Activated CD4-positive, CD25-positive, alpha-beta regulatory T cell treated with anti-CD3 and anti-CD28 coated beads, Interleukin-2, amount 50 U/mL, for 16 hours (primary cell): ENCODE results near the gene ZAP70.

Experiments used
- DNase-seq: peaks from one replicate; pipeline ENCODE4 v3.0.0-alpha.2; 2020; ENCODE audit warnings: low read depth, low spot score

The ZAP70 gene

GRCh38 chr2:97751752-97752151 lies 38.4 kb downstream of the ZAP70 start:
- DNase-seq, result no peak

GRCh38 chr2:97752342-97753334 lies 39.3 kb downstream of the ZAP70 start:
- no peak for DNase-seq

GRCh38 chr2:97754690-97755346 lies 41.4 kb downstream of the ZAP70 start:
- no peak for DNase-seq

GRCh38 chr2:97755491-97755890 lies 42.1 kb downstream of the ZAP70 start:
- DNase-seq, result no peak

- no peak for DNase-seq
Observed at GRCh38 chr2:97757062-97757461, 43.7 kb downstream of the ZAP70 start.

- no peak for DNase-seq
Observed at GRCh38 chr2:97758131-97758705, 44.8 kb downstream of the ZAP70 start.

GRCh38 chr2:97759727-97760407 lies 46.5 kb downstream of the ZAP70 start:
- no peak for DNase-seq

- DNase-seq, result no peak
Observed at GRCh38 chr2:97760480-97761049, 47.2 kb downstream of the ZAP70 start.

GRCh38 chr2:97761192-97761591 lies 47.8 kb downstream of the ZAP70 start:
- DNase-seq, result no peak

- no peak for DNase-seq
Observed at GRCh38 chr2:97763176-97763845, 49.9 kb downstream of the ZAP70 start.

GRCh38 chr2:97764559-97765263 lies 51.3 kb downstream of the ZAP70 start:
- no peak for DNase-seq

GRCh38 chr2:97765933-97766332 lies 52.6 kb downstream of the ZAP70 start:
- no peak for DNase-seq

- DNase-seq, result no peak
Observed at GRCh38 chr2:97766567-97766966, 53.2 kb downstream of the ZAP70 start.

GRCh38 chr2:97769308-97769707 lies 55.9 kb downstream of the ZAP70 start:
- no peak for DNase-seq

GRCh38 chr2:97769711-97770110 lies 56.3 kb downstream of the ZAP70 start:
- no peak for DNase-seq

- no peak for DNase-seq
Observed at GRCh38 chr2:97770445-97770844, 57.1 kb downstream of the ZAP70 start.

GRCh38 chr2:97774425-97774824 lies 61.0 kb downstream of the ZAP70 start:
- DNase-seq, result no peak

- DNase-seq, result no peak
Observed at GRCh38 chr2:97775074-97775473, 61.7 kb downstream of the ZAP70 start.

- no peak for DNase-seq
Observed at GRCh38 chr2:97779141-97779540, 65.8 kb downstream of the ZAP70 start.

GRCh38 chr2:97781981-97782380 lies 68.6 kb downstream of the ZAP70 start:
- DNase-seq, result no peak
